Measurements from ENCODE around the gene CT45A3.
"Not testable (repeated sequence)": the region's sequence is repeated elsewhere in the genome, so short reads cannot be mapped to it uniquely, and the experiment has no call there.

CT45A3 gene, protein sequence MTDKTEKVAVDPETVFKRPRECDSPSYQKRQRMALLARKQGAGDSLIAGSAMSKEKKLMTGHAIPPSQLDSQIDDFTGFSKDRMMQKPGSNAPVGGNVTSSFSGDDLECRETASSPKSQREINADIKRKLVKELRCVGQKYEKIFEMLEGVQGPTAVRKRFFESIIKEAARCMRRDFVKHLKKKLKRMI

DNA sequence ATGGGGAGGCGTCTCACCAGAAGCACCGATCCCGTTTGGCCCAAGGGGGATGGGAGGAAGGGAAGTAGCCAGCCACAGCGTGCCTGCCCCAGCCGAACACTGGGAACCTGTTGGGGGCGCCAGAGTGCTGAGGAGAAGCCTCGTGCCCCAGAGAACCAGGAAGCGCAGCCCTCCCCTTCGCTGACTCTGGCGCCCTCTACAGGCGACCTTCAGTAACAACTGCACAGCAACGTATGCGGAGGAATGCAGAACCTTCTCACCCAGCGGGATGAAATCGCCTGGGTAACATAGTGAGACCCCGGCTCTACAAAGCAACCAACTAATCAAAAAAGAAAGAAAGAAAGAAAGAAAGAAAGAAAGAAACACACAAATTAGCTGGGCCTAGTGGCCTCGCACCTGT is at the start of gene CT45A3:
Gene CT45A3, minus strand, starts transcription at position 101 of the 400 bp plus-strand sequence. CDS start 3,747 bp downstream, outside the sequence.
- DNase-seq (ENCODE audit: low read depth in 2 of 2): not testable (repeated sequence)

DNA sequence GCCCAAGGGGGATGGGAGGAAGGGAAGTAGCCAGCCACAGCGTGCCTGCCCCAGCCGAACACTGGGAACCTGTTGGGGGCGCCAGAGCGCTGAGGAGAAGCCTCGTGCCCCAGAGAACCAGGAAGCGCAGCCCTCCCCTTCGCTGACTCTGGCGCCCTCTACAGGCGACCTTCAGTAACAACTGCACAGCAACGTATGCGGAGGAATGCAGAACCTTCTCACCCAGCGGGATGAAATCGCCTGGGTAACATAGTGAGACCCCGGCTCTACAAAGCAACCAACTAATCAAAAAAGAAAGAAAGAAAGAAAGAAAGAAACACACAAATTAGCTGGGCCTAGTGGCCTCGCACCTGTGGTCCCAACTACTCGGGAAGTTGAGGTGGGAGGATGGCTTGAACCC is 34.7 kb upstream of the CT45A3 start, which contains the start of gene CT45A6:
Gene CT45A6, minus strand, starts transcription at position 101 of the 400 bp plus-strand sequence. CDS start 3,794 bp downstream, outside the sequence.
- not testable (repeated sequence) for DNase-seq (ENCODE audit: low read depth in 2 of 2)

DNA sequence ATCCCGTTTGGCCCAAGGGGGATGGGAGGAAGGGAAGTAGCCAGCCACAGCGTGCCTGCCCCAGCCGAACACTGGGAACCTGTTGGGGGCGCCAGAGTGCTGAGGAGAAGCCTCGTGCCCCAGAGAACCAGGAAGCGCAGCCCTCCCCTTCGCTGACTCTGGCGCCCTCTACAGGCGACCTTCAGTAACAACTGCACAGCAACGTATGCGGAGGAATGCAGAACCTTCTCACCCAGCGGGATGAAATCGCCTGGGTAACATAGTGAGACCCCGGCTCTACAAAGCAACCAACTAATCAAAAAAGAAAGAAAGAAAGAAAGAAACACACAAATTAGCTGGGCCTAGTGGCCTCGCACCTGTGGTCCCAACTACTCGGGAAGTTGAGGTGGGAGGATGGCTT is 17.4 kb upstream of the CT45A3 start, which contains the start of gene CT45A5:
Gene CT45A5, minus strand, starts transcription at position 101 of the 400 bp plus-strand sequence. CDS start 3,774 bp downstream, outside the sequence.
- not testable (repeated sequence) for DNase-seq (ENCODE audit: low read depth in 2 of 2)

DNA sequence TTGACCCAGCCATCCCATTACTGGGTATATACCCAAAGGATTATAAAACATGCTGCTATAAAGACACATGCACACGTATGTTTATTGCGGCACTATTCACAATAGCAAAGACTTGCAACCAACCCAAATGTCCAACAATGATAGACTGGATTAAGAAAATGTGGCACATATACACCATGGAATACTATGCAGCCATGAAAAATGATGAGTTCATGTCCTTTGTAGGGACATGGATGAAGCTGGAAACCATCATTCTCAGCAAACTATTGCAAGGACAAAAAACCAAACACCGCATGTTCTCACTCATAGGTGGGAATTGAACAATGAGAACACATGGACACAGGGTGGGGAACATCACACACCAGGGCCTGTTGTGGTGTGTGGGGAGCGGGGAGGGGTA is 23.3 kb downstream of the CT45A3 start:
- DNase-seq (ENCODE audit: low read depth in 2 of 2): not testable (repeated sequence)

DNA sequence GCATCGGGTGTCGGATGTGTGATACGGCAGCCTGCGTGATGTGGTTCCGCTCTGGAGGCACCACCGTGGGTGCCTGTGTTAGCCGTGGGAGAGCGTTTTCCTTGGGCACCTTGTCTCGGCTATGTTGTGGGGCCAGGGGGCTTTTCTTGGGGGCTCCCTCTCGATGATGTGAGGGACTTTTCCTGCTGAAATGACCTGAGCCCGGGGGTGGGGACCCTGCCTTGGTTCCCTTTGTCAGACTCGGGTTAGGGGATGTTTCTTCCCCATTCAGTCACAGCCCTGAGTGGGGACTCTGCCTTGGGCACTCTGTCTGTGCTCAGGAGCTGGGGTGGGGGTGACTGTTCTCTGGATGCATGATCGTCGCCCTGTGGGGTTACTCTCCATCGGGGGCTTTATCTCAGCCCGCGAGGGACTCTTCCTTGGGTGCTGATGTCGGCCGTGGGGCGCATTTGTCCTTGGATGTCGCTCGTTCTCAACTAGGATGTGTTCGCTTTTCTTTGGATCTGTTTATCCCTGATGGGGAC is 26.7 kb downstream of the CT45A3 start:
- no peak for DNase-seq (ENCODE audit: low read depth in 2 of 2)

DNA sequence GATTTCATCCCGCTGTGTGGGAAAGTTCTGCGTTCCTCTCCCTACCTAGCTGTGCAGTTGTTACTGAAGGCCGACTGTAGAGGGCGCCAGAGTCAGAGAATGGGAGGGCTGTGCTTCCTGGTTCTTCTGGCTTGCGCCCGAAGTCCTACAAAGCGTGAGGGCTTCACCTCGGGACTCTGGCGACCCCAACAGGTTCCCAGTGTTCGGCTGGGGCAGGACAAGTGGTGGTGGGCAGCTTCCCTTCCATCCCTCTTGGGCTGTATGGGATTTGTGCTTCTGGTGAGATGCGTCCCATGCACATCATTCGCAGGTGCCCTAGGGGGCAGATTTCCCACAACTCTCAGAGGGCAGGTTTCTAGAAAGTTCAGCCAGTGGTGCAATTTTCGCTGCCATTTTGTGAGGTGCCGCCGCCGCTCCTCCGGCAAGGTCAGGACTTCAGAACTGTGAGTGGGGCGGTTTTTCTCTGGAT is 27.3 kb downstream of the CT45A3 start:
- no peak for DNase-seq (ENCODE audit: low read depth in 2 of 2)

DNA sequence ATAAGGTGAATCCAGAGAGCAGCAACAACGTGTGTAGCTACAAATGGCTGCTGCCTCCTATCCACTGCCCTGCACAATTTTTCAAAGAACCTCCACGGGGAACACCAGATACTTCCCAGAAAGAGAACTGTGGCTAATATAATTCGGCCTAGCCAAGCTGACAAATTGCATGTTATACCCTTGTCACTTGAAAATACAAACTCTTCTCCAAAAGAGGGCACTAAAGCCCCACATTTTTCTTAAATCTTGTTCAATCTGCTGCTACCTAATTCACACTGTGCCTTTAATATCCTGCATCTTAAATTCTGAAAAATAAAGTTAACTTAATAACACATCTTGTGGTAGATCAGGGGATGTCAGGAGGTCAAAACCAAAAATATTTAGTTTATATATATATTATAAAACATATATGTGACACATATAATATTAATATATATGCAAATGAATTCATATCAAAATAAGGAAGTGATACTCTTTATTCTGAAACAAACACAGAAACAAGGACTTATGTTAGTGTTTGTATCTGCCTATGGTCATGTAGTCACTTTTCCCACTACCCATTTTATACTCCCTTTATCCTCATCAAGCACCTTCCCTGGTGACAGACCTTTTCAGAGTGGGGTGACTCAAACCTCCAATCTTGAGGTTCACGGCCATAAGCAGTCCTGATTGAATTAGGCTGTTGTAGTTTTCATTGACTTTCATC is 30.5 kb downstream of the CT45A3 start:
- no peak for DNase-seq (ENCODE audit: low read depth in 2 of 2)

DNA sequence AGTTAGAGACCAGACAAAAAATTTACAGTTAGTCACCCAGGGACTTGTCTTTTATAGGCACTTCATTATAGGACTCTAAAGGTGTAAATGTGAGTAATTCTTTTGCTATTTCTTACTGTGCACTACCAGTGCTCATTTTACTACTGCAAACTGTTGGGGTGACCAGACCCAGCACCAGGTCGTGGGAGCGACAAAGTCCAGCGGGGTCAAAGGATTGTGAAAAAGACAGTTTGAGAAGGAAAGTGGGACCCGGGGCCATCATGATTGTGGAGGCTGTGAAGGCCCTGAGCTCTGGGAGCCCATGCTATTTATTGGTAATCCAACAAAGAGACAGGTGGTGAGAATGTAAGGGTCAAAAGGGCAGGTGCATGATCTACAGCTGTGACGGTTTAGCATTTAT is 33.3 kb downstream of the CT45A3 start:
- not testable (repeated sequence) for DNase-seq (ENCODE audit: low read depth in 2 of 2)

DNA sequence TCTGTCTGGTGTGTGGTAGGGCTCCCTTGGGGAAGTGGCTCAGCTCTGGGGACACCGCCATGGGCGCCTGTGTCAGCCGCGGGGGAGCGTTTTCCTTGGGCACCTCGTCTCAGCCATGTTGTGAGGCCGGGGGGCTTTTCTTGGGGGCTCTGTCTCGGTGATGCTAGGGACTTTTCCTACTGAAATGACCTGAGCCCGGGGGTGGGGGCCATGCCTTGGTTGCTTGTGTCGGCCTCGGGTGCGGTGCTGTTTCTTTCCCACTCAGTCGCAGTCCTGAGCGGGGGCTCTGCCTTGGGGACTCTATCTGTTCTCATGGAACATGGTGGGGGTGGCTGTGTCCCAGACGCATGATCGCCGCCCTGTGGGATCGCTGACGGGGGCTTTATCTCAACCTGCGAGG is 54.2 kb downstream of the CT45A3 start:
- no peak for DNase-seq (ENCODE audit: low read depth in 2 of 2)

DNA sequence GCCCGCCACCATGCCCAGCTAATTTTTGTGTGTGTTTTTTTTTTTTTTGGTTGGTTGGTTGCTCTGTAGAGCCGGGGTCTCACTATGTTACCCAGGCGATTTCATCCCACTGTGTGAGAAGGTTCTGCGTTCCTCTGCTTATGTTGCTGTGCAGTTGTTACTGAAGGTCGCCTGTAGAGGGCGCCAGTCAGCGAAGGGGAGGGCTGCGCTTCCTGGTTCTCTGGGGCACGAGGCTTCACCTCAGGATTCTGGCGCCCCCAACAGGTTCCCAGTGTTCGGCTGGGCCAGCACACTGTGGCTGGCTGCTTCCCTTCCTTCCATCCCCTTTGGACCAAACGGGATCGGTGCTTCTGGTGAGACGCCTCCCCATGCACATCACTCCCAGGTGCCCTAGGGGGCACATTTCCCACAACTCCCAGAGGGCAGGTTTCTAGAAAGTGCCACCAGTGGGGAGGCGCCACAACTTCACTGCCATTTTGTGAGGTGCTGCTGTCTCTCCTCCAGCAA is 54.8 kb downstream of the CT45A3 start, which contains the start of gene CT45A1:
Gene CT45A1, plus strand, starts transcription at position 457 of the 507 bp plus-strand sequence. CDS start 5,302 bp downstream, outside the sequence.
- not testable (repeated sequence) for DNase-seq (ENCODE audit: low read depth in 2 of 2)
